ENCODE data around the gene TMPRSS2.

The TMPRSS2 gene

GRCh38 chr21:41508415-41509144, 622 bp upstream of the TMPRSS2 start:
- H3K9me3 ChIP-seq (ENCODE audit: control insufficient read depth, low read length) = no peaks in the 10 kb centered on the region
- H3K36me3 ChIP-seq (ENCODE audit: control insufficient read depth, insufficient read depth, low read length, severe bottlenecking) = no peaks in the 10 kb centered on the region
- H3K4me3 ChIP-seq (ENCODE audit: low read length) = no peak overlapping the region
- no peak for DNase-seq (ENCODE audit: low read depth)
- no peaks in the 10 kb centered on the region for H3K4me1 ChIP-seq (ENCODE audit: control insufficient read depth, insufficient read depth, low read length)
- H3K27me3 ChIP-seq (replicated peaks; ENCODE audit: control insufficient read depth, insufficient read depth, low read length) = peaks cover 76% of the 10 kb centered on the region
- H3K9ac ChIP-seq (ENCODE audit: low read length) = no peak overlapping the region

GRCh38 chr21:41506611-41507520, 1.1 kb downstream of the TMPRSS2 start:
- H3K9me3 ChIP-seq (ENCODE audit: control insufficient read depth, low read length) = no peaks in the 10 kb centered on the region
- peaks cover 76% of the 10 kb centered on the region for H3K27me3 ChIP-seq (replicated peaks; ENCODE audit: control insufficient read depth, insufficient read depth, low read length)
- H3K4me1 ChIP-seq (ENCODE audit: control insufficient read depth, insufficient read depth, low read length) = no peaks in the 10 kb centered on the region
- DNase-seq (ENCODE audit: low read depth) = peak; percentile 23
- H3K4me3 ChIP-seq (ENCODE audit: low read length) = no peak overlapping the region
- H3K9ac ChIP-seq (ENCODE audit: low read length) = no peak overlapping the region
- H3K36me3 ChIP-seq (ENCODE audit: control insufficient read depth, insufficient read depth, low read length, severe bottlenecking) = no peaks in the 10 kb centered on the region

- H3K4me3 ChIP-seq (ENCODE audit: low read length) = no peak overlapping the region
- H3K36me3 ChIP-seq (ENCODE audit: control insufficient read depth, insufficient read depth, low read length, severe bottlenecking) = no peaks in the 10 kb centered on the region
- H3K27me3 ChIP-seq (replicated peaks; ENCODE audit: control insufficient read depth, insufficient read depth, low read length) = peaks cover 69% of the 10 kb centered on the region
- H3K9ac ChIP-seq (ENCODE audit: low read length) = no peak overlapping the region
- H3K9me3 ChIP-seq (ENCODE audit: control insufficient read depth, low read length) = no peaks in the 10 kb centered on the region
- no peaks in the 10 kb centered on the region for H3K4me1 ChIP-seq (ENCODE audit: control insufficient read depth, insufficient read depth, low read length)
- no peak for DNase-seq (ENCODE audit: low read depth)
Measured at GRCh38 chr21:41506005-41506594, 1.9 kb downstream of the TMPRSS2 start.

DNA sequence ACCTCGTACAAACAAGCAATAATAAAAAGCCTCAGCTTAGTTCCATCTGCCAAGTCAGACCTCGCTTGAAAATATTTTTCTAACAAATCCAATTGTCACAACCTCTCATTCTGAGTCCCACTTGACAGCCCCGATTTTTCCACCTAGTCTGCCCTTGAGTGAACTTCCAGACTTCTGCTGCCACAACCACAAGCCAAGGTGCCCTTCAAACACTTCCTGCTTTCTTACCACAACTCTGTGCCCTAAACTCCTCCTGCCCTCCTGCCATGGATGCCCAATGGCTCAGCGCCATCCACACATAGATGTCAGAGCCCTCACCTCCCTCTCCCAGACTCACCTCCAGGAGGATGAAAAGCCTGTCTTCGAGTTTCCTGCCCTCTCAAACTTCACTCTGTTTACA, 3.9 kb downstream of the TMPRSS2 start:
- H3K9ac ChIP-seq (ENCODE audit: low read length) = no peak overlapping the region
- H3K4me3 ChIP-seq (ENCODE audit: low read length) = no peak overlapping the region
- peaks cover 73% of the 10 kb centered on the region for H3K27me3 ChIP-seq (replicated peaks; ENCODE audit: control insufficient read depth, insufficient read depth, low read length)
- no peaks in the 10 kb centered on the region for H3K9me3 ChIP-seq (ENCODE audit: control insufficient read depth, low read length)
- no peaks in the 10 kb centered on the region for H3K36me3 ChIP-seq (ENCODE audit: control insufficient read depth, insufficient read depth, low read length, severe bottlenecking)
- DNase-seq (ENCODE audit: low read depth) = no peak
- H3K4me1 ChIP-seq (ENCODE audit: control insufficient read depth, insufficient read depth, low read length) = no peaks in the 10 kb centered on the region

- Histone ChIP-seq H3K27me3 (replicated peaks; ENCODE audit: control insufficient read depth, insufficient read depth, low read length) (peaks cover 73% of the 10 kb centered on the region), H3K9me3 (ENCODE audit: control insufficient read depth, low read length) (no peaks in the 10 kb centered on the region), H3K9ac (ENCODE audit: low read length) (no peak overlapping the region), H3K4me3 (ENCODE audit: low read length) (no peak overlapping the region), H3K4me1 (ENCODE audit: control insufficient read depth, insufficient read depth, low read length) (no peaks in the 10 kb centered on the region), H3K36me3 (ENCODE audit: control insufficient read depth, insufficient read depth, low read length, severe bottlenecking) (no peaks in the 10 kb centered on the region)
- DNase-seq (ENCODE audit: low read depth) = no peak
Measured at GRCh38 chr21:41503331-41503730, 4.6 kb downstream of the TMPRSS2 start.

DNA sequence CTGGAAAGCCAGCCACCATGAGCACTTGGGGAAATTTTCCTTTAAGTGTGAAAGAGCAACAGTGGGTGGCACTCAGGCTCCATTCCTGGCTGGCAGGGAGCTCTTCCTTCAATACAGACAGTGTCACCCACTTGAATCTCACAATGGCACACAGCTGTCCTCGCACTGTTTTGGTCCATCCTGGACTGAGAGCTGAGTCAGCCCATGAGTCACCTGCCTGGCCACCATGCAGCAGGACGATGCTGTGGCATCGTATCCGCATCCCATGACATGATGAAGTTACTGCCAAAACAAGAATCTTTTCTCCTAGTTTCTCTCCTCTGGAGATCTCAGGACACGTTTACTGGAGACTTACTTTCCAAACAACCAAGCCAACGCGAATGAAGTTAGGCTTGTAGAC, 6.0 kb downstream of the TMPRSS2 start:
- H3K4me1 ChIP-seq (ENCODE audit: control insufficient read depth, insufficient read depth, low read length) = no peaks in the 10 kb centered on the region
- DNase-seq (ENCODE audit: low read depth) = no peak
- H3K4me3 ChIP-seq (ENCODE audit: low read length) = no peak overlapping the region
- H3K27me3 ChIP-seq (replicated peaks; ENCODE audit: control insufficient read depth, insufficient read depth, low read length) = peaks cover 79% of the 10 kb centered on the region
- no peak overlapping the region for H3K9ac ChIP-seq (ENCODE audit: low read length)
- no peaks in the 10 kb centered on the region for H3K9me3 ChIP-seq (ENCODE audit: control insufficient read depth, low read length)
- H3K36me3 ChIP-seq (ENCODE audit: control insufficient read depth, insufficient read depth, low read length, severe bottlenecking) = no peaks in the 10 kb centered on the region

GRCh38 chr21:41500931-41501381, 7.0 kb downstream of the TMPRSS2 start:
- Histone ChIP-seq H3K9me3 (ENCODE audit: control insufficient read depth, low read length) (no peaks in the 10 kb centered on the region), H3K4me1 (ENCODE audit: control insufficient read depth, insufficient read depth, low read length) (no peaks in the 10 kb centered on the region), H3K9ac (ENCODE audit: low read length) (no peak overlapping the region), H3K4me3 (ENCODE audit: low read length) (no peak overlapping the region), H3K27me3 (replicated peaks; ENCODE audit: control insufficient read depth, insufficient read depth, low read length) (peaks cover 71% of the 10 kb centered on the region), H3K36me3 (ENCODE audit: control insufficient read depth, insufficient read depth, low read length, severe bottlenecking) (no peaks in the 10 kb centered on the region)
- DNase-seq (ENCODE audit: low read depth) = no peak

DNA sequence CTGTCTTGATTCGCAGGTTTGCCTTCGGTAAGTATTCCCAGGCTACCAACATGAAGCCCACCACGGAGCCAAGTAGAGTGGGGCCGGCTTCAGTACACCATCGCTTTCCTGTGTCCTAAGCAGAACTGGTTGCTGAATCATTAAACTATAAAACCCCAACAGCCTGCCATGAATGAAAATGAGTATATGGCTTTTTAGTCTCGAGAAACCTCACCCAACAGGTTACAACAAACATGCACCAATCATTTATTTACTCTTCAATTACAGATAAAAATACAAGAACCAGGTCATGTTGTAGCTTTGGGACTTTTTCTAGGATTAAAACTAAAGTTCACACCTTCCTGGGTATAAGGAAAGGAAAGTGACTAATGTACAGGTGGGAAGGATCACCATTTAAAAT, 7.6 kb downstream of the TMPRSS2 start:
- no peak overlapping the region for H3K4me3 ChIP-seq (ENCODE audit: low read length)
- H3K36me3 ChIP-seq (ENCODE audit: control insufficient read depth, insufficient read depth, low read length, severe bottlenecking) = no peaks in the 10 kb centered on the region
- H3K4me1 ChIP-seq (ENCODE audit: control insufficient read depth, insufficient read depth, low read length) = no peaks in the 10 kb centered on the region
- no peaks in the 10 kb centered on the region for H3K9me3 ChIP-seq (ENCODE audit: control insufficient read depth, low read length)
- H3K27me3 ChIP-seq (replicated peaks; ENCODE audit: control insufficient read depth, insufficient read depth, low read length) = peaks cover 69% of the 10 kb centered on the region
- no peak overlapping the region for H3K9ac ChIP-seq (ENCODE audit: low read length)
- DNase-seq (ENCODE audit: low read depth) = no peak

GRCh38 chr21:41499920-41500319, 8.0 kb downstream of the TMPRSS2 start:
- Histone ChIP-seq H3K4me1 (ENCODE audit: control insufficient read depth, insufficient read depth, low read length) (no peaks in the 10 kb centered on the region), H3K9me3 (ENCODE audit: control insufficient read depth, low read length) (no peaks in the 10 kb centered on the region), H3K27me3 (replicated peaks; ENCODE audit: control insufficient read depth, insufficient read depth, low read length) (peaks cover 65% of the 10 kb centered on the region), H3K36me3 (ENCODE audit: control insufficient read depth, insufficient read depth, low read length, severe bottlenecking) (no peaks in the 10 kb centered on the region), H3K9ac (ENCODE audit: low read length) (no peak overlapping the region), H3K4me3 (ENCODE audit: low read length) (no peak overlapping the region)
- no peak for DNase-seq (ENCODE audit: low read depth)

DNA sequence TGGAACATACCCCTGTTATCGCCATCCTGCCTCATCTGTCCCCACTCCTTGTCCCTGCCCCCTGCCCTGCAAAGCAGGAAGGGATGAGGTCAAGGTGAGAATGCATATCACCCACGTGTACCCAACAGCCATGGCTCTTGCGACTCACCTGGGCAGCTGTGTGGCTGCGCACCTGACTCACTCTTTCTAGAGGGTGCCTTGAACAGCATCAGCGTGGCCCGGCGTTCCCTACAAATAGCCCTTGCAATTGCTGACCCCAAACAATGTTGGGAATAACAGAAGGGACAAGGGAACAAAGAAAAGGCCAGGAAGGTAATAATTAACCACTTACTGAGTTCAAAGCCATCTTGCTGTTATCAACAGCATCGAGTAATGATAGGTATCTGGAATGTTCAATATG, 10.2 kb downstream of the TMPRSS2 start:
- Histone ChIP-seq H3K4me3 (ENCODE audit: low read length) (no peak overlapping the region), H3K4me1 (ENCODE audit: control insufficient read depth, insufficient read depth, low read length) (no peaks in the 10 kb centered on the region), H3K9ac (ENCODE audit: low read length) (no peak overlapping the region), H3K27me3 (replicated peaks; ENCODE audit: control insufficient read depth, insufficient read depth, low read length) (peaks cover 61% of the 10 kb centered on the region), H3K9me3 (ENCODE audit: control insufficient read depth, low read length) (no peaks in the 10 kb centered on the region), H3K36me3 (ENCODE audit: control insufficient read depth, insufficient read depth, low read length, severe bottlenecking) (no peaks in the 10 kb centered on the region)
- no peak for DNase-seq (ENCODE audit: low read depth)

DNA sequence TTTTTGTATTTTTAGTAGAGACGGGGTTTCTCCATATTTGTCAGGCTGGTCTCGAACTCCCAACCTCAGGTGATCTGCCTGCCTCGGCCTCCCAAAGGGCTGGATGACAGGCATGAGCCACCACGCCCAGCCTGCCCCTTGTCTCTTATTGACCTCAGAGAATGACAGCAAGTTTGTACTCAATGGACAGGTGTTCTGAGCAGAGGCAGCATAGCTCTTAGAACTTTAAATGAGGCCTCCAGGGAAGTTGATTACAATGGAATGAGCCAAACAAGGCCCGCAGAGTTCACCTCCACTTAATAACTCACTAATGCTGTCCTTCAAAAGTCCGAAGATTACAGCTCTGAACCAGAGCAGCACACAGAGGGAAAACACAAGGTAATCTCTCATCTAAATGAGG, 10.9 kb downstream of the TMPRSS2 start:
- Histone ChIP-seq H3K4me3 (ENCODE audit: low read length) (no peak overlapping the region), H3K27me3 (replicated peaks; ENCODE audit: control insufficient read depth, insufficient read depth, low read length) (peaks cover 60% of the 10 kb centered on the region), H3K9ac (ENCODE audit: low read length) (no peak overlapping the region), H3K4me1 (ENCODE audit: control insufficient read depth, insufficient read depth, low read length) (no peaks in the 10 kb centered on the region), H3K9me3 (ENCODE audit: control insufficient read depth, low read length) (no peaks in the 10 kb centered on the region), H3K36me3 (ENCODE audit: control insufficient read depth, insufficient read depth, low read length, severe bottlenecking) (no peaks in the 10 kb centered on the region)
- DNase-seq (ENCODE audit: low read depth) = no peak
